22Rv1 (cell line): Measurements from ENCODE around the gene GSTT4.
"Not testable (repeated sequence)": the region's sequence is repeated elsewhere in the genome, so short reads cannot be mapped to it uniquely, and the experiment has no call there.

Experiments used
- H3K27ac ChIP-seq: fragments of 450-650 bp; 2 replicates; pipeline ENCODE4 v1.5.1; 2017
- ZFX ChIP-seq: fragments of 450-650 bp; IDR thresholded peaks from 2 replicates; pipeline ENCODE4 v1.6.1; 2017; ENCODE audit warnings: antibody characterized with exemption, borderline replicate concordance
- TF ChIP-seq, protein P1 (sequence below): fragments of 450-650 bp; IDR thresholded peaks from 2 replicates; pipeline ENCODE4 v1.5.1; 2017; ENCODE audit warnings: mild to moderate bottlenecking

Gene GSTT4

DNA sequence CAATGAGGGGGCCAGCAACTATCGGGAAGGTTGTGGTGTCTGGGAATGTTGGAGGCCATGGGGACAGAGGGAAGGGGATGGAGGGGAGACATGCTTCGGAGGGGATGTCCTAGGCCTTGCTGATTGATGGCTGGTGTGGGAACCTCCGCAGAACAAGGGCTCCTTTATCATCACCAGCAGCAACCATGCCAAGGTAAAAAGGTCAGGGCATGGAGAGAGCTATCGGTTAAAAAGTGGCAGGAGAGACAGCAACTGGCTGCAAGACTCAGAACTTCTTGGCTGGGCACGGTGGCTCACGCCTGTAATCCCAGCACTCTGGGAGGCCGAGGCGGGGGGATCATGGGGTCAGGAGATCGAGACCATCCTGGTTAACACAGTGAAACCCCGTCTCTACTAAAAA lies 3.0 kb downstream of the GSTT4 start:
- no peak for TF ChIP-seq ZFX
- TF ChIP-seq, protein P1, sequence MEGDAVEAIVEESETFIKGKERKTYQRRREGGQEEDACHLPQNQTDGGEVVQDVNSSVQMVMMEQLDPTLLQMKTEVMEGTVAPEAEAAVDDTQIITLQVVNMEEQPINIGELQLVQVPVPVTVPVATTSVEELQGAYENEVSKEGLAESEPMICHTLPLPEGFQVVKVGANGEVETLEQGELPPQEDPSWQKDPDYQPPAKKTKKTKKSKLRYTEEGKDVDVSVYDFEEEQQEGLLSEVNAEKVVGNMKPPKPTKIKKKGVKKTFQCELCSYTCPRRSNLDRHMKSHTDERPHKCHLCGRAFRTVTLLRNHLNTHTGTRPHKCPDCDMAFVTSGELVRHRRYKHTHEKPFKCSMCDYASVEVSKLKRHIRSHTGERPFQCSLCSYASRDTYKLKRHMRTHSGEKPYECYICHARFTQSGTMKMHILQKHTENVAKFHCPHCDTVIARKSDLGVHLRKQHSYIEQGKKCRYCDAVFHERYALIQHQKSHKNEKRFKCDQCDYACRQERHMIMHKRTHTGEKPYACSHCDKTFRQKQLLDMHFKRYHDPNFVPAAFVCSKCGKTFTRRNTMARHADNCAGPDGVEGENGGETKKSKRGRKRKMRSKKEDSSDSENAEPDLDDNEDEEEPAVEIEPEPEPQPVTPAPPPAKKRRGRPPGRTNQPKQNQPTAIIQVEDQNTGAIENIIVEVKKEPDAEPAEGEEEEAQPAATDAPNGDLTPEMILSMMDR = no peak
- H3K27ac ChIP-seq = no peak overlapping the region

GRCh38 chr22:24001314-24001713 lies 3.9 kb downstream of the GSTT4 start:
- H3K27ac ChIP-seq = no peak overlapping the region
- TF ChIP-seq, protein P1 = no peak
- no peak for TF ChIP-seq ZFX

- not testable (repeated sequence) for H3K27ac ChIP-seq
Measured at GRCh38 chr22:23999779-24000178, 5.5 kb downstream of the GSTT4 start.

- TF ChIP-seq, protein P1 = no peak
- no peak for TF ChIP-seq ZFX
Measured at GRCh38 chr22:23997092-23997491, 8.2 kb downstream of the GSTT4 start.

DNA sequence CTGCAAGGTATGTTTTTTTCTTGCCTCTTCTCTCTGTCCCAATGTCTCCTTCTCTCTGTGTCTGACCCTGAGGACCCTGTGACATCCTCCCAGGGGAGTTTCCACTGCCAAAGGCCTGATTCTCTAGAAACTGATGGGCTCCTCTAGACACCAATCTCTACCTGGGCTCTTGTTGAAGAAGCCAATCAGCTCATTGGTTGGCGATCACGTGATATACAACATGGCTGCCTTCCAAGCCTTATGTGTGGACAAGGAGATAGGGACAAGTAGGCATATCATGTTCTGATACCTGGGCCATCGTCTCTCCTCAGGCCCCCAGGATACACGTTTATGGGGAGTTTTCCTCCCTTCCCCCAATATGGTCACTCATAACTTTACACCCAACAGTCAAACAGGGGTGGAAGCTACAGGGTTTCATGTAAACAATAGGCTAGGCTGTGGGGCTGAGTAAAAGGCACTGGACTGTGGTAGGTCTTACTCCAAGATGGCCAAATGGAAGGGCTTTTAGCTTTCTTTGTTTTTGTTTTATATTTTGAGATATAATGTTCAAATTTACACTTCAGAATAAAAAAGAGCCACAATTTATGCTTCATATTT lies 11.6 kb downstream of the GSTT4 start:
- H3K27ac ChIP-seq = not testable (repeated sequence)

More at GRCh38 chr22:23997092-23997491, 8.2 kb downstream of the GSTT4 start:
- no peak overlapping the region for H3K27ac ChIP-seq

GRCh38 chr22:23993080-23993479 lies 12.2 kb downstream of the GSTT4 start:
- not testable (repeated sequence) for H3K27ac ChIP-seq

GRCh38 chr22:23989583-23990244 lies 15.5 kb downstream of the GSTT4 start:
- not testable (repeated sequence) for H3K27ac ChIP-seq

DNA sequence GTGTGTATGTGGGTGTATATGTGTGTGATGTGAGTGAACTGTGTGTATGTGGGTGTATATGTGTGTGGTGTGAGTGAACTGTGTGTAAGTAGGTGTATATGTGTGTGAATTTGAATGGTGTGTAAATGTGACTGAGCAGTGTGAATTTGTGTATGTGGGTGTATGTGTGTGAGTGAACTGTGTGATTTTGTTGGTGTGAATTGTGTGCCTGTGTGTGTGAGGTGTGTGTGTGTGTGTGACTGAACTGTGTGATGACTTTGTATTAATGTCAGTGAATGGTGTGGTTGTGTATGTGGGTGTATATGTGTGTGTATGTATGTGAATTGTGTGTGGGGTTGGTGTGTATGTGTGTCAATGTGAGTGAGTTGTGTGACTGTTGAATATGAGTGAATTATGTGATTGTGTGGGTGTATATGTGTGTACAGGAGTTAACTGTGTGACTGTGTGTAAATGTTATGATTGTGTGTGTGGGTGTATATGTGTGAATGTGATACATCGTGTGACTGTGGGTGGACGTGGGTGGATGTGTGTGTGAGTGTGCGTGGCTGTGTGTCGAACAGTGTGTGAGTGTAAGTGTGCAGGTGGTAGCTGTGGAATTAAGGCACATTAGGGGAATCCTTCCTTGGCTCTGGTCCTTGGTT lies 18.6 kb downstream of the GSTT4 start:
- not testable (repeated sequence) for H3K27ac ChIP-seq

GRCh38 chr22:23986089-23986488 lies 19.2 kb downstream of the GSTT4 start:
- not testable (repeated sequence) for H3K27ac ChIP-seq

DNA sequence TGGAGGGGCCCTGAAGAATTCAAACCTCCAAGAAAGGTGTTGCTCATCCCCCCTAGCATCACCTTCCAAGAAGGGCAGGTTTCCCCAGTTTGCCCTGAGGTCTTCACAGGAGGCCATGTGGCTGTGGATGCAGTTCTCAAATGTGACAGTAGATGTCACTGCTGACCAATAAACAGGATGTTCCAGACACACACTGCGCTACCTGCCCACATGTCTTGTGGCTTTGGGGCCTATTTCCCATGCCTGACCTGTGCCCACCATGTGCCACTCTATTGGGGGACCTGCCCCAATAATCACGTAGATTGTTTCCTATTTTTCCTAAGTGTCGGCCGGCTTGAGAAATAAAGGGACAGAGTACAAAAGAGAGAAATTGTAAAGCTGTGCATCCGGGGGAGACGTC lies 20.8 kb downstream of the GSTT4 start:
- H3K27ac ChIP-seq = no peak overlapping the region
- TF ChIP-seq, protein P1 = no peak
- TF ChIP-seq ZFX = no peak

GRCh38 chr22:23980567-23980966 lies 24.7 kb downstream of the GSTT4 start:
- not testable (repeated sequence) for H3K27ac ChIP-seq

GRCh38 chr22:23979557-23980240 lies 25.6 kb downstream of the GSTT4 start, which contains the start of gene GSTT2:
Gene GSTT2, plus strand, starts transcription at chr22:23980134.
- not testable (repeated sequence) for H3K27ac ChIP-seq

GRCh38 chr22:23977304-23977703 lies 27.9 kb downstream of the GSTT4 start:
- H3K27ac ChIP-seq = not testable (repeated sequence)

GRCh38 chr22:23974836-23975352 lies 30.4 kb downstream of the GSTT4 start:
- not testable (repeated sequence) for H3K27ac ChIP-seq

DNA sequence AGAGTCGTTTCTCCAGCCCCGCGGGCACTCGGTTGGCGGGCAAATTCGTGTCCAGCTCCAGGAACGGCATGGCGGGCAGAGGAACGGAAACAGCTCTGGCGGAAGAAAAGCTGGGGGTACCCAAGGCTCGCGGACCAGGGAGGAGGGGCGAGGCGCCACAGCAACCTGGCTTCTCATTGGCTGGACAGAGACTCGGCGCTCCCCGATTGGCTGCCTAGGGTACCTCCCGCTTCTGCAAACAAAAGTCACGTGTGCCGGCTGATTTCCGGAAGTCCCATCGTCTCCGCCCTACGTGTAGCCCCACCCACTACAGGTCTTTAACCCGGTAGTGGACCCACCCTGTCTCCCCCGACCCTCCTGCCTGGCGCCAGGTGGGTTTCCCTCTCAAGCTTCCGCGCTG lies 30.9 kb downstream of the GSTT4 start, which contains the start of gene DDT:
DDT (minus strand) TSS at position 97 of the 400 bp plus-strand sequence; CDS start at position 70, 27 bp downstream.
- H3K27ac ChIP-seq = not testable (repeated sequence)
